ENCODE data around the gene ZW10.
"Not testable (repeated sequence)": the region's sequence is repeated elsewhere in the genome, so short reads cannot be mapped to it uniquely, and the experiment has no call there.

The ZW10 gene

GRCh38 chr11:113773416-113774173 lies at the start of gene ZW10:
Gene ZW10 (minus strand): TSS chr11:113773692. CDS start chr11:113773666, 26 bp downstream.
- peak; percentile 92 for DNase-seq

GRCh38 chr11:113818426-113818825 lies 44.9 kb upstream of the ZW10 start:
- no peak for DNase-seq

GRCh38 chr11:113817626-113818025 lies 44.1 kb upstream of the ZW10 start:
- no peak for DNase-seq

GRCh38 chr11:113817162-113817561 lies 43.7 kb upstream of the ZW10 start:
- DNase-seq: no peak

- DNase-seq: no peak
Measured at GRCh38 chr11:113814181-113814580, 40.7 kb upstream of the ZW10 start.

GRCh38 chr11:113808931-113809330 lies 35.4 kb upstream of the ZW10 start:
- DNase-seq: no peak

- DNase-seq: no peak
Measured at GRCh38 chr11:113806406-113806805, 32.9 kb upstream of the ZW10 start.

GRCh38 chr11:113805640-113806039 lies 32.1 kb upstream of the ZW10 start:
- DNase-seq: no peak

- no peak for DNase-seq
Measured at GRCh38 chr11:113802621-113803020, 29.1 kb upstream of the ZW10 start.

- DNase-seq: no peak
Measured at GRCh38 chr11:113796663-113797259, 23.3 kb upstream of the ZW10 start.

- no peak for DNase-seq
Measured at GRCh38 chr11:113789675-113790320, 16.3 kb upstream of the ZW10 start.

GRCh38 chr11:113789016-113789415 lies 15.5 kb upstream of the ZW10 start:
- not testable (repeated sequence) for DNase-seq

GRCh38 chr11:113782134-113782533 lies 8.6 kb upstream of the ZW10 start:
- no peak for DNase-seq

GRCh38 chr11:113781682-113782081 lies 8.2 kb upstream of the ZW10 start:
- DNase-seq: no peak

- no peak for DNase-seq
Measured at GRCh38 chr11:113779496-113779895, 6.0 kb upstream of the ZW10 start, which contains the start of gene CLDN25. Gene CLDN25 (plus strand): TSS chr11:113779796. CDS start chr11:113779796, 0 bp downstream.

GRCh38 chr11:113778111-113778910 lies 4.8 kb upstream of the ZW10 start:
- no peak for DNase-seq

GRCh38 chr11:113774174-113774503 lies 647 bp upstream of the ZW10 start:
- no peak for DNase-seq

GRCh38 chr11:113773092-113773415 lies 438 bp downstream of the ZW10 start:
- no peak for DNase-seq

- DNase-seq: no peak
Measured at GRCh38 chr11:113771964-113772363, 1.5 kb downstream of the ZW10 start.

- DNase-seq: no peak
Measured at GRCh38 chr11:113764527-113765219, 8.8 kb downstream of the ZW10 start.

- DNase-seq: not testable (repeated sequence)
Measured at GRCh38 chr11:113763040-113763439, 10.5 kb downstream of the ZW10 start.

- DNase-seq: no peak
Measured at GRCh38 chr11:113760241-113760640, 13.3 kb downstream of the ZW10 start.

GRCh38 chr11:113752932-113753331 lies 20.6 kb downstream of the ZW10 start:
- DNase-seq: no peak
